HG03460 (cell line): ENCODE results near the gene OTOG.

Experiments
- ATAC-seq: cut with Tn5 transposase; IDR thresholded peaks from one replicate; pipeline ENCODE4 v1.9.1; 2021; ENCODE audit not compliant: unreplicated experiment

Gene OTOG

GRCh38 chr11:17519061-17519885, 27.8 kb upstream of the OTOG start:
- no peak for ATAC-seq

- no peak for ATAC-seq
Measured at GRCh38 chr11:17521106-17521900, 25.8 kb upstream of the OTOG start.

- no peak for ATAC-seq
Measured at GRCh38 chr11:17522655-17523054, 24.4 kb upstream of the OTOG start.

- ATAC-seq: no peak
Measured at GRCh38 chr11:17524221-17524620, 22.8 kb upstream of the OTOG start.

DNA sequence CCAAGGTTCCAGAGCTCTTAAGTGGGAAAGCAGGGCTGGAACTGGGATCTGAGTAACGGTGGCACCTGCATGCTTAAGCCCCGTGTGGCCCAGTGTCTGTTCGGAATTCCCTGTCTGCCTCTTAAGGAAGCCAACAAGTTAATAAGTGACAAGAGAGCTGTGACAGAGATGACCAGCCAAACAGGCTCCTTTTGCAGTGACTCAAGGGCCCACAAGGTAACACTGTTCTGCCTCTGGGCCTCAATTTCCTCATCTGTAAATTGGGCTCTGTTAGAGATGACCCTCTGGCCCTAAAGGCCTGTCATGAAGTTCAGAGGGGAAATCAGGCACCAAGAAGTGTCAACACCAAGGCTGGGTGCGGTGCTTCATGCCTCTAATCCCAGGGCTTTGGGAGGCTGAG, 21.5 kb upstream of the OTOG start:
- no peak for ATAC-seq

DNA sequence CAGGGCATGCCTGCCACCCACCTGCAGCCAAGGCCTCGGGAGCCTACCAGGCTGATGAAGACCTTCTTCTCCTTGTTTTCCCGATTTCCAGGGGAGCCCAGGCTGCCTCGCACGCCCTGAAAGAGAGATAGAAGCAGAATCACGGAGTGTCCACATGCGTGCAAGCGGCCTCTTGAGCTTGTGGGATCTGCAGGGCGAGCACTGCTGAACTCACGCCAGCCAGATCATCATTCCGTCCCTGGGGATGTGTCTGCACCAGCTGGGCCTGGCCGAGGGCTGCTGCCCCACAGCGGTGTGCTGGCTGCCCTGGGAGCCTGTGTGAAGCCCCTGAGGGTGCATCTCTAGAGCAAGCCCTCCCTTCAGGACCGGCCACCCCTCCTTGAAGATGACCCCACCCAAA, 20.7 kb upstream of the OTOG start:
- ATAC-seq: no peak

DNA sequence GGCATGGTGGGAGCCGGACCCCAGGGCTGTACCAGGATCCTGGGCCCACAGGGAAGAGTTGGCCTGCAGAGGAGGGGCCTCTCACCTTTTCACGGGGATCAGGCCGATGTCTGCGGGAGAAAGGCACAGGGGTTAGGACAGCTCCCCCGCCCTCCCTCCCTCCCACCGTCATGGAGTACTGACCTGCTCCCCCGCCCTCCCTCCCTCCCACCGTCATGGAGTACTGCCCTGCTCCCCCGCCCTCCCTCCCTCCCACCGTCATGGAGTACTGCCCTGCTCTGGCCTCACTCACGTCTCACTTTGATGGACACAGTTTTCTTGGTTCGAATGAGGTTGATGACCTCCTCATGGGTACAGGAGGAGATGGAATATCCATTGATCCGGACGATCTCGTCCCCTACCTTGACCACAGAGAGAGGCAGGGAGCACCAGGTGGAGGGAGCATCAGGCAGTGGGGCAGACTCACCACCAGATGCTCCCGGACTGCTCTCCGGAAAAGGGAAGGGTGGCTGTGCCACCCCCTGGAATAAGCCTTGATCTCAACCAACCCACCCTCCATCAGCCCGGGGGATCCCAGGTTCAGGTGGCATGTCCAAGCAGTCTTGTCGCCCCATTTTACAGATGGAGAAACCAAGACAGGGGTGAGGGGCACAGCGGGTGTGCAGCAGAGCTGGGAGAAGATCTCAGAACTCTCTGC, 20.0 kb upstream of the OTOG start:
- ATAC-seq: no peak

DNA sequence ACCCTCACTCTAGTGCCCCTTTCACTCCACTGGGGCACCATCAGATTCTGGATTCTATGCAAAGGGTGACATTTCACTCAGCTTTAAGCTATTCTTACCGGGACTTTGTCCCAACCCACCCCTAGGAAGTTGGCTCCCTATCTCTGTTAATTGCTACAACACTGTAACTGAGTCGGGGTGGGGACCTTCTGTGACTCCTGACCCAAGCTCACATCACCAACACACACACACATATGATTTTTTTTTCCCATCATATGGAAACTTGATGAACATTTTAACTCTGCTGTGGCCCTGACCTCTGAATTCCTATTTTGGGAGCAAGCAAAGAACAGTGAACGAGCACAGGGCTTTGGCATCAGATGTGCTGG, 19.4 kb upstream of the OTOG start:
- ATAC-seq: no peak

- peak; percentile 73 for ATAC-seq
Measured at GRCh38 chr11:17528181-17528691, 18.8 kb upstream of the OTOG start.

DNA sequence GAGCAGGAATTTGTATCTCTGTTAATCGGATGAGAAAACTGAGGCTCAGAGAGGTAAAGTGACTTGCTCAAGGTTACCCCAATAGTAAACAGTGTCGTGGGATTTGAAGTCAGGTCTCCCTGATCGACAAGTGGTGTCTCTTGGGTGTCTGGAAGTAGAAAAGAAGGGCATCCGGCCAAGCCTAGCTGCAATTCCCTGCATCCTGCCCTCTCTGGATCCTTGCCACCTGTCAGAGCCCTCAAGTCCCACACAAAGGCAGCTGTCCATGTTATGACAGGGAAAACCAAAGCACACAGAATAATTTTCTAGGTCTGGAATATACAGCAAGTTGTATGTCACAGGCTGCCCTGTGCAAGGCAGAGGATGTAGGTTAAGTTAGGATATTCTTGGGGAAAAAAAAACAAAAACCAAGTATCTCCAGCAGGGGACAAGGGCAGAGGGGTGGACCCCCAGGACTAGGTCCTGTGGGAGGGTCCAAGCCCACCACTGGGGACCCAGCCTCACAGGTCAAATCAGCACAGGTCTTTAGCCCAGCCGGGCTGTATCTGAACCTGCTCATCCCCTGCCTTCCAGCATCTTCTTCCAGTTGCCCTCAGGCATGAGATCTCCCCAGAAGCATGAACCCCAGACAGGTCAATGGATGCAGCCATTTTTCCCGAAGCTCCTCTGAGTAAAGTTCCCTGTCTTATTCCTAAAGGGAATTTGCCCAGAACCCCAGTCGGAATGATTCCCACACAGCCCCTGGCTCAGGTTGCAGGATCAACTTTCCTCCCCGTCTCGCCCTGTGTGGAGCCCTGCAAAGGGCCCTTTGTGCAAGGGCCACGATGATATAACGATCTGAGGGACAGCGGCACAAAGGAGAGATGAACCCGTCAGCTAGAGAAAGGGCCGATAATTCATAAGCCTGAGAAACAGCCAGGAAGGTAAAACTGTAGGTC, 17.9 kb upstream of the OTOG start:
- ATAC-seq: no peak

DNA sequence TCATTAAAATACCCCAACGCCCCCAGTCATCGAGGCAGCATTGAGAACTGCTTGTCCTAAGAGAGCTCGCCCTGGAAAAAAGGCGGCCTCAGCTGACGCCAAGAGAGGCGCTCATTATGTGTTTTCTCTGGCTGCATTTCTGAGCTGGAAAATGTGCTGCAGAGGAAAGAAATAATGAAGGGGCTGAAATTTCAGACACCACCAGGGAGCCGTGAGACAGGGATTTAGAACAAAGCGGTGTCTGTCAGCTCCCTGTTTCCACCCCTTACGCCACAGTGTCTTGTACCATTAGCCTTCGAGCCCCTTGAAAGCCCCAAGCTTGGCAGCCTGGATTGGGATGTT, 17.2 kb upstream of the OTOG start:
- ATAC-seq: no peak

DNA sequence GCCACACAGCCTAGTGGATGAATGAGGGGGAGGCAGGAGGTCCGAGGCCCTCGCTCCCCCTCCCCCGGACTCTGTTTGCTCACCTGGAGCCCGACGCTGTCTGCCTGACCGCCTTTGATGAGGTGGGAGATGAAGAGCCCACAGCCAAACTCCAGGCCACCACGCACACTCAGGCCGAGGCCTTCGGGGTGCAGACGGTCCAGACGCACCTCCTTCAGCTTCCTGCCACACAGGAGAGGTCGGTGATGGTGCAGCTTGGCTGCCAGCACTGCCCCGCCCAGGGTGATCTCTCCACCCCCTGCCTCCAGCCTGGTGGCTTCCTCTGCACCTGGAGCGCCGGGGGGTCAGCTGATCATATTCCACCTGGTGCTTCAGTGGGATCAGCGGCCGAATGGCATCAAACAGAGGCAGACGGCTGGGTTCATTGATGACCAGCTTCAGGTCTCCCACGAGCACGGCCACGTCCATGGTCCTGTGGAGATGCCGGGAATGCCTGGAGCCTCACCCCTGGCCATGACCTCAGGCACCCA, 15.9 kb upstream of the OTOG start:
- ATAC-seq: no peak

- ATAC-seq: no peak
Measured at GRCh38 chr11:17531636-17532113, 15.4 kb upstream of the OTOG start.

- no peak for ATAC-seq
Measured at GRCh38 chr11:17532784-17533183, 14.3 kb upstream of the OTOG start.

- ATAC-seq: no peak
Measured at GRCh38 chr11:17533341-17533740, 13.7 kb upstream of the OTOG start.

DNA sequence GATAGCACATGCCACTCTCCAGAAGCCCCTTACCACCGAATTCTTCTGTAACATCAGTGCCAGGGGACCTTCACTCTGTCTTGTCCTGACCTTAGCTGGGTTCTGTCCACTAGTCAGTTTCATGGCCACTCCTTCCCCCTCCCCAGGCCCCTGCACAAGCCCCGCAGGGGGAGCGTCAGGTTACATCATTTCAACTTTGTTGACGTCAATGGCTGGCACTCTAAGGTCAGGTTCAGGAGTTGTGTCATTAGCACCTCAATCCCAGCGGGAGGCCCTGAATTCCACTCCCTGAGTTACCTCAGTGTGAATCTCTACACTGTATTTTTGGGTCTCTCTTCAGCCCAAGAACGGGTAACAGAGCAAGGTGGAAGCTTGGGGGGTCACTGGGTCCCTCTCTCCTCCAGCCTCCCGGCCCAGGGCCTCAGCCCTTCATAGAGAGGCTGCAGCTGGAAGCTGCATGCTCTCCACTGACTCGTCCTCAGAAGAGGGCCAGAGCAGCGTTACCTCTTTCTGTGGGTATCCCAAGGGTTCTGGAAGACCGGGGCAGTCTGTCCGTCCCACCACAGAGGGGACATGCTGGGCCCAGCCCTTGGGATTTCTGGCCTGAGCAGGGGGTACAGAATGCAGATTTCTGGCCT, 13.2 kb upstream of the OTOG start:
- no peak for ATAC-seq

DNA sequence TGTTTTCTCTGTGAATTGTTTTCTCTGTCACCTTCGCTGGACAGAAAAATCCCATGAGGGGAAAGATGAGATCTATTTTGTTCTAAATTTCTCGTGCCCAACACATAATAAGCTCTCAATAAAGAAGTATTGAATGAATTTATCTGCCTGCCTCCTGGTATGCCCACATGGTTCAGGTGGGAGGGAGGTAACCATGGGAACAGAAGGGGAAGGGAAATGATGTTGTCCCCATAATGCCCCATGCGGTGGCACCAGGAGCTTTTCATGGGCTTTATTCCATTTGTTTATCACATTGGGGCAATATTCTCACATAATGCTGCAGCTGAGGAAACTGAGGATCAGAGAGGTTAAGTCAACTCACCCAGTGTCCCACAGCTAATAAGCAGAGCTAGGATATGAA, 11.6 kb upstream of the OTOG start:
- no peak for ATAC-seq

DNA sequence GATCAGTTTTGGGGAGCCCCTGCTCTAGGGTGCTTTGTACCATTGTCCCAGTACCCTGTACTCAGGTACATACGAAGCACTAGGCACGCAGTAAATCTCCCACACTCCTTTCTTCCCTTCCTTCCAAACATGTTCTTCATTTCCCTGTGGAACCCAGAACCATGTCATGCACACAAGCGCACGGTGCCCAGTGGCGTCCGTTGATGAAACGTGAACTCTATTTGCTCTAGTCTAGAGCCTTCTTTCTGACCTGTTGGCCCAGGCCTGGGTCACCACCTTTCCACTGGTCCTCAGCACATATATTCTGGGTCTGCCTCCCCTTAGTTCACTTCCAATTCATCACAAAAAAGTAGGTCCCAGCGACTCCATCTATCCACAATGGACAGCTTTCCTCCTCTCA, 9.8 kb upstream of the OTOG start:
- ATAC-seq: no peak

DNA sequence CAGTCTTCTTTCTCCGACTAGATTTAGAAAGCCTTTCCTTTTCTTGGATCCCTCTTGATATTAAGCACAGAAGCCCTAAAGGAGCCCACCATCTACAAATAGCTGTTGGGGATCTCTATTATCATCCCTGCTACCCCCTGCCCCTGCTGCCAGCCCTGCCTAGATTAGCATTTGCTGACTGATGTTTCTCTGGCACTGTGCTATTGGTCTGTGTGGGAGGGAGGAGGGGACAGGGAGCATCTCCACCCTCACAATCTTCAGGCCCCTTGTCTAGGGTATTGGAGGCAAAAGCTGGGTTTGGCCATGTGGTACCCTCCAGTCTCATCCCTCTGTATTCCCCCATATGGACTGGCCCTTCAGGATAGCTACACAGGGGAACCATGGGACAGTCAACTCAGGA, 9.0 kb upstream of the OTOG start:
- ATAC-seq: no peak

GRCh38 chr11:17538731-17539130, 8.3 kb upstream of the OTOG start:
- ATAC-seq: no peak
